Endothelial cell of umbilical vein (primary cell): ENCODE measurements around the gene GCNA. TPM values are rescaled to one million over a fixed set of nuclear protein-coding genes. Genes with fewer than 3 reads are reported as not detected.

Source experiments
- BruUV-seq: library from RNA; stranded (reverse); fragments of 400-500 nt; replicated peaks from 2 replicates; lab custom pipeline; 2021; lab: Mats Ljungman, UMichigan
- CTCF ChIA-PET: fragments of 300-600, 350-600 bp; sonication (Branson Sonifier 250); formaldehyde crosslinking; loops from one replicate; lab custom pipeline; 2021; ENCODE audit warnings: antibody characterized with exemption, inconsistent platforms; lab: Charles Lee
- POLR2A ChIA-PET: fragments of 300-600, 350-600 bp; sonication (Branson Sonifier 250); formaldehyde crosslinking; loops from one replicate; lab custom pipeline; 2021; ENCODE audit warnings: antibody characterized with exemption, inconsistent platforms; lab: Charles Lee
- DNase-seq: peaks from one replicate; pipeline ENCODE4 v3.0.0-alpha.2; 2011; ENCODE audit warnings: low read depth, low spot score
- FAIRE-seq: peaks from 2 replicates; lab custom pipeline; 2011; peaks lifted over from hg19 to GRCh38; lab: Jason Lieb, UNC
- H2AFZ ChIP-seq: 2 replicates; pipeline ENCODE4 v1.6.0; 2012; ENCODE audit warnings: low read depth, low read length, control low read depth, inconsistent platforms
- H3K27ac ChIP-seq: 2 replicates; pipeline ENCODE4 v1.5.1; 2011; ENCODE audit warnings: low read depth, mild to moderate bottlenecking, control low read depth, low read length, moderate library complexity; ENCODE audit not compliant: insufficient read depth
- H3K27me3 ChIP-seq, 2 experiments: 2 replicates each; pipeline versions ENCODE4 v1.6.0 to v1.6.1; 2011; ENCODE audit warnings: low read length in 2 of 2, mixed read lengths in 1 of 2; ENCODE audit not compliant: control insufficient read depth in 2 of 2, insufficient read depth in 2 of 2
- H3K36me3 ChIP-seq, 2 experiments: 2 replicates in 1 of 2; 3 replicates in 1 of 2; pipeline ENCODE4 v1.5.1; 2011; ENCODE audit warnings: low read length in 2 of 2, mild to moderate bottlenecking in 1 of 2, moderate library complexity in 1 of 2; ENCODE audit not compliant: control insufficient read depth in 2 of 2, insufficient read depth in 2 of 2; ENCODE audit errors: extremely low read depth in 1 of 2
- H3K4me1 ChIP-seq: 3 replicates; pipeline ENCODE4 v1.5.1; 2011; ENCODE audit warnings: mild to moderate bottlenecking, low read length; ENCODE audit not compliant: control insufficient read depth, insufficient read depth; ENCODE audit errors: extremely low read depth
- H3K4me2 ChIP-seq: 2 replicates; pipeline ENCODE4 v1.6.1; 2011; ENCODE audit warnings: low read length, control low read depth, mixed read lengths; ENCODE audit not compliant: insufficient read depth
- H3K4me3 ChIP-seq, 3 experiments: fragments of 200-600 bp in 1 of 3; sonication (generic), shearing (Covaris generic) in 1 of 3; replicated peaks in 1 of 3; 2 replicates each; pipeline ENCODE4 v1.5.1; 2011 to 2016; ENCODE audit warnings: control low read depth in 3 of 3, low read length in 3 of 3, mild to moderate bottlenecking in 2 of 3, inconsistent platforms in 1 of 3, low read depth in 1 of 3, moderate library complexity in 1 of 3; ENCODE audit not compliant: insufficient read depth in 1 of 3
- H3K79me2 ChIP-seq: 2 replicates; pipeline ENCODE4 v1.6.0; 2012; ENCODE audit warnings: low read length, inconsistent platforms; ENCODE audit not compliant: control insufficient read depth, insufficient read depth
- H3K9ac ChIP-seq: replicated peaks from 2 replicates; pipeline ENCODE3; 2011; ENCODE audit warnings: low read length, control low read depth; ENCODE audit not compliant: insufficient read depth; ENCODE audit errors: extremely low read depth
- H3K9me1 ChIP-seq: replicated peaks from 3 replicates; pipeline ENCODE4 v1.6.0; 2011; ENCODE audit warnings: mild to moderate bottlenecking, low read length; ENCODE audit not compliant: control insufficient read depth, insufficient read depth; ENCODE audit errors: extremely low read depth
- H3K9me3 ChIP-seq: replicated peaks from 2 replicates; pipeline ENCODE4 v1.5.1; 2012; ENCODE audit warnings: low read length, inconsistent platforms; ENCODE audit not compliant: control insufficient read depth, insufficient read depth
- H4K20me1 ChIP-seq: replicated peaks from 2 replicates; pipeline ENCODE3; 2011; ENCODE audit warnings: mild to moderate bottlenecking, low read length; ENCODE audit not compliant: control insufficient read depth, insufficient read depth; ENCODE audit errors: extremely low read depth
- EZH2 ChIP-seq: IDR thresholded peaks from 2 replicates; pipeline ENCODE4 v1.6.1; 2012; ENCODE audit warnings: borderline replicate concordance, low read depth, mild to moderate bottlenecking, moderate library complexity, low read length, inconsistent platforms; ENCODE audit not compliant: severe bottlenecking
- FOS ChIP-seq: IDR thresholded peaks from 2 replicates; pipeline ENCODE4 v1.6.1; 2011; ENCODE audit warnings: mild to moderate bottlenecking, low read length, moderate library complexity, borderline replicate concordance; ENCODE audit not compliant: insufficient read depth
- GATA2 ChIP-seq: IDR thresholded peaks from 2 replicates; pipeline ENCODE4 v1.7.0; 2011; ENCODE audit warnings: low read depth, mild to moderate bottlenecking, moderate library complexity, mixed read lengths, low read length; ENCODE audit not compliant: insufficient read length, insufficient read depth
- JUN ChIP-seq: IDR thresholded peaks from 2 replicates; pipeline ENCODE4 v1.6.1; 2011; ENCODE audit warnings: borderline replicate concordance, low read depth; ENCODE audit not compliant: insufficient read length, insufficient read depth
- MAX ChIP-seq: IDR thresholded peaks from 2 replicates; pipeline ENCODE4 v1.6.1; 2011; ENCODE audit not compliant: insufficient read depth, insufficient read length
- MYC ChIP-seq: IDR thresholded peaks from one replicate; pipeline ENCODE4 v1.6.1; 2011; ENCODE audit warnings: mild to moderate bottlenecking, low read depth, low read length
- POLR2A ChIP-seq: IDR thresholded peaks from 2 replicates; pipeline ENCODE4 v1.6.1; 2012; ENCODE audit warnings: low read depth, mild to moderate bottlenecking, control low read depth, low read length
- POLR2AphosphoS5 ChIP-seq: IDR thresholded peaks from 2 replicates; pipeline ENCODE4 v1.6.1; 2012; ENCODE audit warnings: low read depth, mild to moderate bottlenecking, control low read depth, low read length, moderate library complexity; ENCODE audit not compliant: insufficient read depth
- dilution Hi-C: fragments of 300-500 bp; cut with MboI; formaldehyde crosslinking; loops from one replicate; pipeline ENCODE4 v1.15.0; 2019; ENCODE audit warnings: low sequenced_read_pairs; ENCODE audit not compliant: extremely low pct_ligation_motif_present
- intact Hi-C: fragments of 100-400 bp; cut with micrococcal nuclease; formaldehyde crosslinking; loops from one replicate; pipeline ENCODE4 v1.10.0; 2022
- polyA plus RNA-seq, 4 experiments: library from polyadenylated mRNA; depleted of rRNA in 3 of 4; stranded (reverse) in 3 of 4; unstranded in 1 of 4; fragments of >200 nt; gene quantifications; 2 replicates each; pipeline versions ENCODE4 v1.2.1 to v1.2.3, GENCODE V29; 2011 to 2012; ENCODE audit warnings: missing spikeins in 1 of 4
- total RNA-seq: library from RNA; stranded (reverse); gene quantifications from 2 replicates; pipeline ENCODE4 v1.2.3, GENCODE V29; 2021
- TF ChIP-seq, protein P1 (sequence below), 2 donors: IDR thresholded peaks; 1 replicate in 1 of 2; 2 replicates in 1 of 2; pipeline ENCODE4 v1.5.1; 2011; ENCODE audit warnings: low read length in 2 of 2, mild to moderate bottlenecking in 2 of 2, moderate library complexity in 2 of 2, control low read depth in 1 of 2, inconsistent platforms in 1 of 2, low read depth in 1 of 2; ENCODE audit not compliant: insufficient read depth in 1 of 2; ENCODE audit errors: extremely low read depth in 1 of 2

GCNA gene
- total and polyA plus RNA-seq, 2 donors (not counting 3 experiments of a cell fraction or from before 2014, with no cell fraction given): 1.0 to 4.0 TPM

DNA sequence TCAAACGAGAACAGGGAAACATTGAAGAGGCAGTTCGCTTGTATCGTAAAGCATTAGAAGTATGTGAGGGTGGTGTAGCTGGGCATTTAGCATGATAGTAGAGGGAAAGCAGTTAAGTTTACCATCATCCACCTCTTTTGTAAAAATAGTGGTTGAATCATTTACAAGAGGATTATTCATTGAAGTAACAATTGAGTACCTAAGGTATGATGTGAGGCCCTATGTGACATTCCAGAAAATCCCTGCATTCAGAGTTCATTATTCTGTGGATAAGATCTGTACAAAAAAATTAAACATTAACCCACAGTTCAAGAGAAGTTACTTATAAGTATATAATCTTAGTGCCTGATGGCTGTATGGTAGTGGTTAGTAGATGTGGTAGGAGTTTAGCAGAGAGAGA is 22.2 kb upstream of the GCNA start:
- FAIRE-seq: no peak
- Histone ChIP-seq H3K4me1 (no peaks in the 10 kb centered on the region), H3K9me1 (no peaks in the 10 kb centered on the region), H3K9me3 (no peaks in the 10 kb centered on the region), H3K27ac (no peak overlapping the region), H3K36me3 (peaks cover 4 to 14% of the 10 kb centered on the region in 2 experiments), H3K79me2 (peaks cover 3% of the 10 kb centered on the region), H4K20me1 (no peaks in the 10 kb centered on the region), H3K27me3 (no peaks in the 10 kb centered on the region), H3K4me3 (no peak overlapping the region), H2AFZ (no peak overlapping the region), H3K9ac (no peak overlapping the region), H3K4me2 (no peak overlapping the region)
- dilution Hi-C loops: no loop called here
- no peak for DNase-seq
- intact Hi-C loops: no loop called here
- TF ChIP-seq GATA2: no peak
- TF ChIP-seq FOS: no peak
- TF ChIP-seq, protein P1, sequence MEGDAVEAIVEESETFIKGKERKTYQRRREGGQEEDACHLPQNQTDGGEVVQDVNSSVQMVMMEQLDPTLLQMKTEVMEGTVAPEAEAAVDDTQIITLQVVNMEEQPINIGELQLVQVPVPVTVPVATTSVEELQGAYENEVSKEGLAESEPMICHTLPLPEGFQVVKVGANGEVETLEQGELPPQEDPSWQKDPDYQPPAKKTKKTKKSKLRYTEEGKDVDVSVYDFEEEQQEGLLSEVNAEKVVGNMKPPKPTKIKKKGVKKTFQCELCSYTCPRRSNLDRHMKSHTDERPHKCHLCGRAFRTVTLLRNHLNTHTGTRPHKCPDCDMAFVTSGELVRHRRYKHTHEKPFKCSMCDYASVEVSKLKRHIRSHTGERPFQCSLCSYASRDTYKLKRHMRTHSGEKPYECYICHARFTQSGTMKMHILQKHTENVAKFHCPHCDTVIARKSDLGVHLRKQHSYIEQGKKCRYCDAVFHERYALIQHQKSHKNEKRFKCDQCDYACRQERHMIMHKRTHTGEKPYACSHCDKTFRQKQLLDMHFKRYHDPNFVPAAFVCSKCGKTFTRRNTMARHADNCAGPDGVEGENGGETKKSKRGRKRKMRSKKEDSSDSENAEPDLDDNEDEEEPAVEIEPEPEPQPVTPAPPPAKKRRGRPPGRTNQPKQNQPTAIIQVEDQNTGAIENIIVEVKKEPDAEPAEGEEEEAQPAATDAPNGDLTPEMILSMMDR (IDR thresholded peaks at IDR 0.05; ENCODE audit: extremely low read depth in 1 of 2, insufficient read depth in 1 of 2, low read depth in 1 of 2, low read length in 2 of 2): no peak
- no peak for TF ChIP-seq MAX
- TF ChIP-seq MYC: no peak
- no TSS peak for BruUV-seq
- CTCF ChIA-PET: no interaction called here
- POLR2A ChIA-PET: no interaction called here

GRCh38 chrX:71558920-71559319 is 19.3 kb upstream of the GCNA start:
- DNase-seq (no peak), FAIRE-seq (no peak)
- no peak overlapping the region for H3K4me3 ChIP-seq
- H2AFZ ChIP-seq: no peak overlapping the region
- H3K79me2 ChIP-seq: peaks cover 2% of the 10 kb centered on the region
- no peaks in the 10 kb centered on the region for H4K20me1 ChIP-seq
- TF ChIP-seq, protein P1 (IDR thresholded peaks at IDR 0.05; ENCODE audit: extremely low read depth in 1 of 2, insufficient read depth in 1 of 2, low read depth in 1 of 2, low read length in 2 of 2): no peak
- TF ChIP-seq POLR2AphosphoS5: no peak
- TF ChIP-seq POLR2A: no peak
- no peak for TF ChIP-seq EZH2
- TF ChIP-seq GATA2: no peak
- no peak for TF ChIP-seq JUN
- TF ChIP-seq MAX: no peak
- TF ChIP-seq MYC: no peak
- intact Hi-C loops: no loop called here
- no peak overlapping the region for H3K4me2 ChIP-seq
- no peak overlapping the region for H3K27ac ChIP-seq
- CTCF ChIA-PET: interaction anchor here (0.5 kb wide), 1 partner anchor 32 kb away, joined by 3 read pairs; no protein-coding TSS in a partner anchor
- POLR2A ChIA-PET: no interaction called here
- no peak overlapping the region for H3K9ac ChIP-seq
- H3K9me3 ChIP-seq: no peaks in the 10 kb centered on the region
- H3K9me1 ChIP-seq: no peaks in the 10 kb centered on the region
- BruUV-seq: no TSS peak
- H3K27me3 ChIP-seq: no peaks in the 10 kb centered on the region
- no peaks in the 10 kb centered on the region for H3K4me1 ChIP-seq
- dilution Hi-C loops: no loop called here
- H3K36me3 ChIP-seq: peaks cover 10 to 20% of the 10 kb centered on the region in 2 experiments
